ENCODE results near the gene RNF13.
"Not testable (repeated sequence)": the region's sequence is repeated elsewhere in the genome, so short reads cannot be mapped to it uniquely, and the experiment has no call there.

Gene RNF13

GRCh38 chr3:149900322-149900721 is 87.3 kb downstream of the RNF13 start:
- no peak for DNase-seq (ENCODE audit: low spot score)

GRCh38 chr3:149901770-149902169 is 88.8 kb downstream of the RNF13 start:
- no peak for DNase-seq (ENCODE audit: low spot score)

GRCh38 chr3:149902498-149903139 is 89.6 kb downstream of the RNF13 start:
- peak; percentile 13 for DNase-seq (ENCODE audit: low spot score)

GRCh38 chr3:149906036-149906435 is 93.0 kb downstream of the RNF13 start:
- no peak for DNase-seq (ENCODE audit: low spot score)

- no peak for DNase-seq (ENCODE audit: low spot score)
These were observed 95.5 kb downstream of the RNF13 start for GRCh38 chr3:149908424-149908957.

- no peak for DNase-seq (ENCODE audit: low spot score)
These were observed 96.9 kb downstream of the RNF13 start for GRCh38 chr3:149909923-149910322.

GRCh38 chr3:149917124-149917667 is 104.2 kb downstream of the RNF13 start:
- no peak for DNase-seq (ENCODE audit: low spot score)

GRCh38 chr3:149919509-149919908 is 106.5 kb downstream of the RNF13 start:
- no peak for DNase-seq (ENCODE audit: low spot score)

- DNase-seq (ENCODE audit: low spot score), result no peak
These were observed 107.1 kb downstream of the RNF13 start for GRCh38 chr3:149920119-149920518.

GRCh38 chr3:149933008-149933407 is 120.0 kb downstream of the RNF13 start:
- DNase-seq (ENCODE audit: low spot score), result no peak

- DNase-seq (ENCODE audit: low spot score), result no peak
These were observed 120.8 kb downstream of the RNF13 start for GRCh38 chr3:149933858-149934257.

GRCh38 chr3:149934524-149934923 is 121.5 kb downstream of the RNF13 start:
- peak; percentile 55 for DNase-seq (ENCODE audit: low spot score)

- peak; percentile 58 for DNase-seq (ENCODE audit: low spot score)
These were observed 123.8 kb downstream of the RNF13 start for GRCh38 chr3:149936812-149937230.

- not testable (repeated sequence) for DNase-seq (ENCODE audit: low spot score)
These were observed 125.5 kb downstream of the RNF13 start for GRCh38 chr3:149938392-149939055.

GRCh38 chr3:149941186-149941585 is 128.2 kb downstream of the RNF13 start:
- no peak for DNase-seq (ENCODE audit: low spot score)

- DNase-seq (ENCODE audit: low spot score), result no peak
These were observed 128.9 kb downstream of the RNF13 start for GRCh38 chr3:149941946-149942345.

GRCh38 chr3:149942409-149942808 is 129.4 kb downstream of the RNF13 start:
- no peak for DNase-seq (ENCODE audit: low spot score)

GRCh38 chr3:149943966-149944365 is 131.0 kb downstream of the RNF13 start:
- DNase-seq (ENCODE audit: low spot score), result not testable (repeated sequence)

GRCh38 chr3:149947231-149947630 is 134.2 kb downstream of the RNF13 start:
- DNase-seq (ENCODE audit: low spot score), result no peak

GRCh38 chr3:149949181-149949580 is 136.2 kb downstream of the RNF13 start:
- no peak for DNase-seq (ENCODE audit: low spot score)

GRCh38 chr3:149954812-149955211 is 141.8 kb downstream of the RNF13 start:
- DNase-seq (ENCODE audit: low spot score), result no peak

- DNase-seq (ENCODE audit: low spot score), result no peak
These were observed 142.4 kb downstream of the RNF13 start for GRCh38 chr3:149955449-149955848.
